Suprapubic skin (tissue), 4 donors: Measurements from ENCODE around the gene TRAPPC3.

Experiments used
- CTCF ChIP-seq, 2 donors: fragments of 200-600 bp in 1 of 2; fragments of 450-650 bp in 1 of 2; sonication (generic) in 1 of 2; IDR thresholded peaks; one replicate each; pipeline ENCODE4 v1.5.1; 2016 to 2019; ENCODE audit warnings: antibody characterized with exemption in 2 of 2, mild to moderate bottlenecking in 1 of 2, moderate library complexity in 1 of 2
- EP300 ChIP-seq: sonication (generic); formaldehyde crosslinking; IDR thresholded peaks from one replicate; pipeline ENCODE4 v1.6.1; 2017; ENCODE audit warnings: antibody characterized with exemption
- POLR2A ChIP-seq, 2 donors: fragments of 450-650 bp; IDR thresholded peaks; one replicate each; pipeline ENCODE4 v1.6.1; 2017; ENCODE audit warnings: antibody characterized with exemption in 2 of 2, mild to moderate bottlenecking in 2 of 2, moderate library complexity in 2 of 2
- POLR2AphosphoS5 ChIP-seq, 3 donors: sonication (generic); formaldehyde crosslinking; IDR thresholded peaks; one replicate each; pipeline ENCODE4 v1.6.1; 2017; ENCODE audit warnings: antibody characterized with exemption in 3 of 3

DNA sequence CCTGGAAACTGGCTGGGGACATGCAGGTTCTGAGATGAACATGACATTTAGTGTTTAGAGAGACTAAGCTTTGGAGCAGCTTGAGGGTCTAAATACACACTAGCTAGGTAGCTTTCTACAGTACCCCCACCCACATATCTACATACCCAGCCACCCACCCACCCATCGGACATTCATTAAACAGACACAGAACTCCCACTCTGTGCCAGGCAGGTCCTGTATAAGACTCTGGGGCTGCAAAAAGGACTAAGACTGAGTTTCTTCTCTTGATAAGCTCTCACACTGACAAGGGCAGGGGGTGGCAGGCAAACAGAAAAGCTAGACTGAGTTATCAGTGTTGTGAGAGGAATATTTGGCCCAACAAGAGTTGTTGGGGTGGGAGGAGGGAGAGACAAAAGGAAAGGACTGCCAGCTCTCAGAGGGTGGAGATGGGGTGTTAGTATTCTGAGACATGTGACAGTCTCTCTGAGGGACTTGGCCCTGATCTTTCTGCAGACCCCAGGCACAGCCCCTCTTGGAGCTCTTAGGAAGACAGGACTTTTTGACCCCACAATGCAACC is 13.5 kb upstream of the TRAPPC3 start:
- TF ChIP-seq CTCF (IDR thresholded peaks at IDR 0.05) (no peak), POLR2A (IDR thresholded peaks at IDR 0.05) (no peak), POLR2AphosphoS5 (IDR thresholded peaks at IDR 0.05) (no peak), EP300 (no peak)
